NCI-H345 (cell line): ENCODE data around the gene FAM163A.
"Not testable (repeated sequence)": the region's sequence is repeated elsewhere in the genome, so short reads cannot be mapped to it uniquely, and the experiment has no call there.

Experiments used
- DNase-seq: peaks from one replicate; lab custom pipeline; 2025; lab: John Stamatoyannopoulos, UW

Gene FAM163A

DNA sequence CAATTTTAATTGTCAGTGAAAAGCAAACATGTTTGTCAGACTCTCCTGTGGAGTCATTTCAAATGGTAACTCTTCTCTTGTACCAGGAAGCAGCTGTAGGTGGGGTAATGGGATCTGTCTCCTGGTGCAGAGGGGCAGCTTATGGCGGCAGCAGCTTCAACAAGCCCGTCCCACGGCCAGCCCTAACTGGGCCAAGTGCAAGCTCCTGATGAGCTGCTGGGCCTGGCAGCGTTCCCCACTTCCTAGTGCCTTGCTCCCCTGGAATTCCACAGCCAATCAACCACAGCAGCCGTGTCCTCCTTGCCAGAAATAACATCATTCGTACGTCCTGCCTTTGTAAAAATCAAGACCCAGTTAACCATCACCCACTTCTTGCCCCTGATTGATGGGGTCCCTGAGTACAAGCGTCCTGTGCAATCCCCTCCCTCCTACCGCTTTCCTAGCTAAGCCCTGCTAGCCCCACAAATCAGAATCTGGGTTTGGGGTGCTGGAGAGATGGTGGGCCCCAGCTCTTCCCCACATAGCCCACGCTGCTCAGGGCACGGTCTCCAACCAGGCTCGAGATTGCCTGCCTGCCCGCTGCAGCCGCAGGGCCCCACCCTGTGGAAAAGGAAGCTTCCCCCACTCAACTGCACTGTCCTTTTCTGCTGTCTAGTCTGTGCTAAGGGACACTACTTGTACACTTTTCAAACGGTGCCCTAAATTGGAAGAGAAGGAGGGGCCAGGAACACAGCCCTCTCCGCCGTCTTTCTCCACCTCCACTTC is 73.3 kb downstream of the FAM163A start:
- DNase-seq, result peak; percentile 33

DNA sequence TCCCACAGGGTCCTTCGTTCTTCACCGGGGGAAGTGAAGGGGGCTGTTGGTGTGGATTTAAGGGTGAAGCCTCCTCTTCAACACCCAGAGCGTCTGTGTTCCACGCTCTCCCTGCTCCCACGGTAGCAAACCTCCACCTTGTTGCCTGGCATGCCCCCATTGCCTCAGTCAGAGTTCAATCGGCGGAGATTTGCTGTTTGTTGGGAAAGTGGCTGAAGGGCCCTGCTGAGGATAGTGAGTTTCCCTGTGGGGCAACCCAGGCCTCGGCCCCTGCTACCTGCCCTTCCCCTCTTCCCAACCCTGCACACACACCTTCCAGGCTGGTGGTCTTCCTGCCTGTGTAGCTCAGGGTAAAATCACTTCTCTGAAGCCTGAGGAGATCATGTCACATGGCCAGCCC is 74.0 kb downstream of the FAM163A start:
- DNase-seq, result no peak

DNA sequence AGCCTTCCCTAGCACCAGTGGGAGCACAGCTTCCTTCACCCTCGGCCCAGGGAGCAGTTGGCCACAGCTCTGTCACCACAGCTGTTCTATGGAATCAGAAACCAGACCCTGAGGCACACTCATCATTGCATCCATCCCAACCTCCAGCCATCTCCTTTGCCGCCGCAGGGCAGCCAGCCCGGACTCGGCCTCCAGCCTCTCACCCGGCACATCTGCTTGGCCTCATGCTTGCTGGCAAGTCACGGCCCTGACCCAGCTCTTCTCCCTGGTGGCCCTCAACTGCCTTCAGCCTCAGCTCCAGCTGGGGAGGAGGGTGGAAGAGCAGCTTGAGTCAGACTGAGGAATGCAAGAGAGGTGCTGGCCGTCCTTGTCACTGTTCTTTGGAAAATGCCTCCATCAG is 74.7 kb downstream of the FAM163A start:
- no peak for DNase-seq

GRCh38 chr1:179818260-179818659 is 75.2 kb downstream of the FAM163A start:
- DNase-seq, result no peak

DNA sequence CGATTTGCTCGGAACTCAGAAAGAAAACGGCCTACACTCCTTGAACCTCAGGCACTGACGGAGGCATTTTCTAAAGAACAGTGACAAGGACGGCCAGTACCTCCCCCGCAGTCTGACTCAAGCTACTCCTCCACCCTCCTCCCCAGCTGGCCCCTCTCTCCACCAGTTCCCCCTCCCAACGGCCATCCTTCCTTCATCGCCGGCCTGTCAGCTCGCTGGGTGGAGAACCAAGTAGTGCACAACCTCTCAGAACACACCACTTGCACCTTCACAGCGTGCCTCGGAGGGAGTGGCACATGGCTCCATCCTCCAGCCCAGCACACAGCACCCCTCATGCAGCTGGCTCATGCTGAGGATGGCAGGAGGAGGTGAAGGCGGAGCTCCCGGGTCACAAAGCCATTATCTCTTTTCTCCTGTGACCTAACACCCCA is 75.7 kb downstream of the FAM163A start:
- DNase-seq, result no peak

DNA sequence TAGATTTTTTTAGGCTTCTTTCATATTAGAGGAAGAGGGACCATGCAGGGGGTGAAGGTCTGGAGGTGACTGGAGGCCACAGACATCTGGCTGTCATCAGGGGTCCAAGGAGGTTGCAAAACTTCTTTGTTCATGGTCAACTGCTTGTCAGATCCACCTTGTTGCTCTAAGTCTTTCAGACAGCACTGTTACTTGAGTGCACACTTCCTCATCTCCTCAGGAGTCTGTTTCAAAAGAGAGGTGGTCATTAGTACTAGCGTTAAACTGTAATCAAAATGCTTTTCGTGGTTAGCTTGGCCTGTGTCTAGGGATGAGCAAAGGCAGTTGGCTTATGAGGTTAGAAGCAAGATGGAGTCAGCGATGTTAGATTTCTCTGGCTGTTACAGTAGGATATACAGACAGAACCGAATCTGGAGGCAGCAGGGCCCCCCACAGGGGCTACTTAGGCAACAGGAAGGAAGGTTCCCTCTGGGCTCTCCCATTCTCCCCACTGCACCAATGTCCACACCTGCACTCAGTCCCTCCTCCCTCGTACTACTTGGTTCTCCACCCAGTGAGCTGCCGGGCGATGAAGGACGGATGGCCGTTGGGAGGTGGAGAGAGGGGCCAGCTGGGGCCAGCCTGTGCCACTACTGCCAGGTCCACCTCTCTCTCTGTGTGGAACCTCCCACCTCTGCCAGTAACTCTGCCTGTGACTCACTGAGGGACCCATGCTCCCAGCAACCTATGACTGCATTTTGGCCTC is 77.3 kb downstream of the FAM163A start:
- no peak for DNase-seq

GRCh38 chr1:179821524-179821923 is 78.4 kb downstream of the FAM163A start:
- DNase-seq, result no peak

DNA sequence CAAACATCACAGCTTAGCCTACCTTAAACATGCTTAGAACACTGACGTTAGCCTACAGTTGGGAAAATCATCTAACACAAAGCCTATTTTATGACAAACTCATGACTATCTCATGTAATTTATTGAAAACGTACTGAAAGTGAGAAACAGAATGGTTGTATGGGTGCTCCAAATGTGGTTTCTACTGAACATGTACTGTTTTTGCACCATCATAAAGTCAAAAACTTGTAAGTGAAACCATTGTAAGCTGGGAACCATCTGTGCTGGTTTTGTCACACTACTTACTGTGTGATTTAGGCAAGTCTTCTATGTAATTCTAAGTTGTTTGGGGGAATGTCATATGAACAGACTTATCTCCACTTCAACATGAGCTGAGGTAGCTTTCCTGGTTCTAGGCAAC is 79.0 kb downstream of the FAM163A start:
- no peak for DNase-seq

DNA sequence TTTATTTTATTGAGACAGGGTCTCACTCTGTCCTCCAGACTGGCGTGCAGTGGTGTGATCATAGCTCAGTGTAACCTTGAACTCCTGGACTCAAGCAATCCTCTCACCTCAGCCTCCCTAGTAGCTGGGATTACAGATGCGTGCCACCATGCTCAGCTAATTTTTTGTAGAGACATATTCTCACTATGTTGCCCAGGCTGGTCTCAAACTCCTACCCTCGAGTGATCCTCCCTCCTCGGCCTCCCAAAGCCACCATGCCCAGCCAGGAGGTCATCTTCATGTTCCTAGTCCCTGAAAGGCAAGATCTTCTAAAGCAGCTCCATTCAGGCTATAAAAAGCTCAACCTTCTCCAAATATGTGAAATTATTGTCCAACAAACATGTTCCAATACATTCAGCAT is 80.6 kb downstream of the FAM163A start:
- DNase-seq, result no peak

GRCh38 chr1:179824265-179824664 is 81.2 kb downstream of the FAM163A start:
- no peak for DNase-seq

- DNase-seq, result no peak
Measured at GRCh38 chr1:179825206-179825605, 82.1 kb downstream of the FAM163A start.

DNA sequence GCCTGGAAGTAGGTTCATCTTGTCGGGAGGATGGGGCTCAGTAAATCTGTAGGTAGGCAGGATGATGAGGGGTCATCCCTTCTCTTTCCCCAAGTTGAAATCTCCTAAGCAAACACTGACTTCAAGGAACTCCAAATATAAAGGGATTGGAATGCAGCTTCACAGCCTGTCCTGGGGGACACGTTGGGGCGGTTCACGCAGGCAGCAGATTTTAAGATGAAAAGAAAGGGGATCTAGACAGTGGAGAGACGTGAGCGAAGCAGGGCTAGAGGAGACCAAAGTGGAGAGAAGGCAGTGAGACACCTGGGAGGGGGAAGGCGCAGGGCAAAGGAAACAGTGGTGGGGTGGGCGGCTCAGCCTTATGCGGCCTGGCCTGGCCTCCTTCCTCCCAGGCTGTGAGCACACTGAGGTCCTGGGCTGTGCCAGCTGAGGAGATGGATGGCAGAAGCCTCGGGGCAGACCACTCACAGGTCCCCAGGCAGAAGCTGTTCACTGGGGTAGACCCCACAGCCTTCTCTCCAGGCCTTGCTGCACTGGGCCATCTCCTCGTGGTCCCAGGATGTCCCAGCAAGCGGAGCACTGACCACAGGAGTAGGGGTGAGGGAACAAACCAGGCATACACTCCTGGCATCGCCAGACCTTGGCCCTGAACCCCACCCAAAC is 82.8 kb downstream of the FAM163A start:
- DNase-seq, result no peak

- DNase-seq, result no peak
Measured at GRCh38 chr1:179826626-179827280, 83.7 kb downstream of the FAM163A start.

- no peak for DNase-seq
Measured at GRCh38 chr1:179828554-179829110, 85.5 kb downstream of the FAM163A start.

DNA sequence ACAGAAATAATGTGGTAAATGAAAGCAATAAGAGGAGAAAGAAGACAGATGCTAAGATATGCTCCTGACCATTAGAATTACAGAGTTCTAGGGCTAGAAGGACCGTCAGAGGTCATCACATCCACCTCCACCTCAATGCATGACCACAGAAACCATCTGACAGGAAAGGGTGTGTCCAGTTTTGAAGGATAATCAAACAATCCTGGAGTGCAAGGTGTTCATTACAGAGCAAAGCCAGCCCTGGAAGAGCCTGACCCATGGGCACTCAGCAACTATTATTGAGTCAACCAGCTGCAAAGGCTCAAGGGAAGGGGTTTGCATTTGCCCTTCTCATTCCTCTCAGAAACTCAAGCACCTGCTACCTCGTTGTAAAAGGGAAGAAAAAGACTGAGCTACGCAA is 88.1 kb downstream of the FAM163A start:
- DNase-seq, result no peak

DNA sequence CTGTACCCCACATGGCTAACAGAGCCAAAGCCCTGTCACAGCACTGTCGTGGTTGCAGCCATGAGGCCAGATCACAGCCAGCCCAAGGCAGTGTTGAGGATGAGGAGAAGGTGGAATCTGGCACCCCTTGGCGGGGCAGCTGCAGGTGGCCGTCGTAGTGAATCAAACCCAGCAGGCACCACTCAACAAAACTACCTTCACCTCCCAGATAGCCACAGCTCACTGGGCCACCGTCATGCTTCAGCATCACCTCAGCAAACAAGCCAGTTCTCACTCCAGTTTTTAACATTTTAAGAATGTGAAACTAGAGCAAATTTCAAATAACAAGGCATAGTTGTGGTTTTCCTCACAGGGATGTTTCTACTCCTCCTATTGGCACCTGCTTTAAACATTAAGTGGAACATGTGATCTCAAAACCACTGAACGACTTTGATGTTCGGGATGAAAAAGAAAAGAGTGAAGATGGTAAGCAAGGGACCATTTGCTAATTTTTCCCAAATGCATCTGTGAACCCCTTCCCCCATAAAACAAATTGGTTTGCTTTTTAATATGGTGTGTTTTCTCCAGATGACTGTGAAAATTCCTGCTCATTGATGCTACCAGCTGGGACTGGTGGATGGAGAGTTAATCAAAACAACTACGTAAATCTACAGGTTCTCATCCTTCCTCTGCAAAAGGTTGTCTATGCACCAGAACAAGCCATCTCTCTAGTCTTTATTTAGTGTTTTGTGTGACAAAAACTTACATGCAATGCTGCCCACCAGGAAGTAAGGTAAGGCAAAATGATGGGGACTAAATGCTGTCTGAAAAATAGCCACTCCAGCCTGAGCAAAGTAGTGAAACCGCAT is 89.0 kb downstream of the FAM163A start:
- DNase-seq, result no peak

DNA sequence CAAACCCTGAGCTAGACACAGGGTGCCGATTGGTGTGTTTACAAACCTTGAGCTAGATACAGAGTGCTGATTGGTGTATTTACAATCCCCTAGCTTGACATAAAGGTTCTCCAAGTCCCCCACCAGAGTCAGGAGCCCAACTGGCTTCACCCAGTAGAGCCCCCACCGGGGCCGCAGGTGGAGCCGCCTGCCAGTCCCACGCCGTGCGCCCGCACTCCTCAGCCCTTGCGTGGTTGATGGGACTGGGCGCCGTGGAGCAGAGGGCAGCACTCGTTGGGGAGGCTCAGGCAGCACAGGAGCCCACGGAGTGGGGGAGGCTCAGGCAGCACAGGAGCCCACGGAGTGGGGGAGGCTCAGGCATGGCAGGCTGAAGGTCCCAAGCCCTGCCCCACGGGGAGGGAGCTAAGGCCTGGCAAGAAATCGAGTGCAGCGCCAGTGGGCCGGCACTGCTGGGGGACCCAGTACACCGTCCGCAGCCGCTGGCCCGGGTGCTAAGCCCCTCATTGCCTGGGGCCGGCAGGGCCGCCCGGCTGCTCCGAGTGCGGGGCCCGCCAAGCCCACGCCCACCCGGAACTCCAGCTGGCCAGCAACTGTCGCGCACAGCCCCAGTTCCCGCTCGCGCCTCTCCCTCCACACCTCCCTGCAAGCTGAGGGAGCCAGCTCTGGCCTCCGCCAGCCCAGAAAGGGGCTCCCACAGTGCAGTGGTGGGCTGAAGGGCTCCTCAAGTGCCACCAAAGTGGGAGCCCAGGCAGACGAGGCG is 93.8 kb downstream of the FAM163A start:
- DNase-seq, result not testable (repeated sequence)

DNA sequence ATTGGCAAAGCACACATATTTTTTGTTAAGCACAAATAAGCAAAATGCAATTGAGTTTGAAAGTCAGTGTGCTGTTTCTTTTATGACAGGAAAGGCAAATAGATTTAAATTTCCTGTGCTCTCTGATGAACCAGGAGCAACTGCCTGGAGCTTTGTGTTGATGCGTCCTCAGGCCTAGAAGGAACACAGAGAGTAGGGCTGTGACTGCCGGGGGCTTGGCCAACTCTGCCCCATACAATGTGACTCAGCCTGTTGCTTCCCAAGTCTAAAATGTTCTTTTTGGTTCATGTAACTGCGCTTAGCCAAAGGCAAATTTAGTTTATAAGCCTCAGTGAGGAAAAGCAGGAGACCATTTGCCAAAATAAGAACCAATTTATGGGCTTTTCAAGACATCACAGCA is 97.0 kb downstream of the FAM163A start:
- no peak for DNase-seq

DNA sequence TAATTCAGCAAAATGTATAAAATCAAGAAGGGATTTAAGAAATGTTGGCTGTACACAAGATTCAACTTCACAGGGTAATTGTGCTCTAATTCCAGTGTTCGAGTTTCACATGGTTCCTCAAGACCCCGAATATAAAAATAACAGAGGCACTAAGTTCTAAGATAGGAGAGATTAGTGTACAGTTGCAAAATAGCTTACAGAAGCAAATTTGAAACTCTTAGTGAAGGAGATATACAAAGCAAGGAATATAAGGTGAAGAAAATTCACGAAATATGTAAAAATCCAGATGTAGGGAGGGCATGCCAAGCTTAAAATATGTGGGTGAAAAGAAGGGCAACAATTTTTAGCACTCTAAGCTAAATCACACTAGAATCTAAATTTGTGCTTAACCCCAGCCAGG is 105.1 kb downstream of the FAM163A start:
- DNase-seq, result no peak

DNA sequence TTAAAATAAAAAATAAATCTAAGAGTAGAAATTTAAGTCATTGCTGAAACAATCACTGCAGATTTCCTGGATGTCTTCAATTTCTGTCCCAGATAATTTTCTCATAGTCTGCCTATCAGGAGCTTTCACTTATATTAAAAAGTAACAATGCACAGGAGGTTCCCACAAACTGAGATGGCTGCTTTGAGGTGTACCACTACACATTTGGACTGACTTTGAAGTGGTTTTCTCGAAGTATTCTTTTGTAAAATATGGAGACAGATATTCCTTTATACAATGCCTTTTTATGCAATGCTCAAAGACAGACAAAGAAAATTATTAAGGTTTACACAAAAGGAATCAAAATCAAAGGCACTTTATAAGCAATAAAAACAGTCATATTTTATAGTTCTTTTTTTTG is 110.0 kb downstream of the FAM163A start:
- no peak for DNase-seq
